Omental fat pad (tissue), 4 donors: ENCODE measurements around the gene SDK1. TPM values are rescaled to one million over a fixed set of nuclear protein-coding genes. Genes with fewer than 3 reads are reported as not detected.

Experiments used
- ATAC-seq: fragments of 150-250 bp; one replicate; pipeline ENCODE4 v1.9.1; 2016; ENCODE audit warnings: mild to moderate bottlenecking, moderate library complexity; ENCODE audit not compliant: low FRiP score
- DNase-seq: peaks from one replicate; pipeline ENCODE4 v3.0.0-alpha.2; 2019; ENCODE audit warnings: low spot score
- total RNA-seq, 4 donors: library from RNA; depleted of rRNA; stranded (reverse); fragments of >200 nt; gene quantifications; one replicate each; pipeline ENCODE4 v1.1.0, GENCODE V29; 2016
- TF ChIP-seq, protein P1 (sequence below), 3 donors: fragments of 450-650 bp; IDR thresholded peaks; one replicate each; pipeline ENCODE4 v1.5.1; 2016 to 2017; ENCODE audit warnings: antibody characterized with exemption in 3 of 3, mild to moderate bottlenecking in 3 of 3, moderate library complexity in 2 of 3

SDK1 gene
- total RNA-seq, 4 donors from 2014 or later: 2.5 to 14.7 (median 5.4) TPM

DNA sequence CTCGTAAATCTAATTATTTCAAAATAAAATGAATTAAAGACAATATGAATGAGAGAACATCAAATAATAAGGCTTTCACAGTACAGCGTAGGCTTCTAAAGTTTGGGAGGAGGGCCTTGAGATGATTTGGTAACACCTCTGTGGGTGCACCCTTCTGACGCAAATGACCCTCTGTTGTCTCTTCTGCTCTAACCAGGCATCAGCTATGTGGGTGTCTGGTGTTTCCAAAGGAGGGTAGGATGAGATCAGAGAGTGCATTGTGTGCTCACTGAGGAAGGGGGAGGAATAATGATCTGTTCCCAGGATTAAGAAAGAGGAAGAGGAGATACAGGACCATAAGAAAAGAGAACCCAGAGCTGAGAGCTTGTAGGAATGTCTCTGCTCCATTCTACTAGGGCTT is 420.4 kb downstream of the SDK1 start:
- TF ChIP-seq, protein P1, sequence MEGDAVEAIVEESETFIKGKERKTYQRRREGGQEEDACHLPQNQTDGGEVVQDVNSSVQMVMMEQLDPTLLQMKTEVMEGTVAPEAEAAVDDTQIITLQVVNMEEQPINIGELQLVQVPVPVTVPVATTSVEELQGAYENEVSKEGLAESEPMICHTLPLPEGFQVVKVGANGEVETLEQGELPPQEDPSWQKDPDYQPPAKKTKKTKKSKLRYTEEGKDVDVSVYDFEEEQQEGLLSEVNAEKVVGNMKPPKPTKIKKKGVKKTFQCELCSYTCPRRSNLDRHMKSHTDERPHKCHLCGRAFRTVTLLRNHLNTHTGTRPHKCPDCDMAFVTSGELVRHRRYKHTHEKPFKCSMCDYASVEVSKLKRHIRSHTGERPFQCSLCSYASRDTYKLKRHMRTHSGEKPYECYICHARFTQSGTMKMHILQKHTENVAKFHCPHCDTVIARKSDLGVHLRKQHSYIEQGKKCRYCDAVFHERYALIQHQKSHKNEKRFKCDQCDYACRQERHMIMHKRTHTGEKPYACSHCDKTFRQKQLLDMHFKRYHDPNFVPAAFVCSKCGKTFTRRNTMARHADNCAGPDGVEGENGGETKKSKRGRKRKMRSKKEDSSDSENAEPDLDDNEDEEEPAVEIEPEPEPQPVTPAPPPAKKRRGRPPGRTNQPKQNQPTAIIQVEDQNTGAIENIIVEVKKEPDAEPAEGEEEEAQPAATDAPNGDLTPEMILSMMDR (IDR thresholded peaks at IDR 0.05): no peak
- ATAC-seq (no peak), DNase-seq (no peak)

DNA sequence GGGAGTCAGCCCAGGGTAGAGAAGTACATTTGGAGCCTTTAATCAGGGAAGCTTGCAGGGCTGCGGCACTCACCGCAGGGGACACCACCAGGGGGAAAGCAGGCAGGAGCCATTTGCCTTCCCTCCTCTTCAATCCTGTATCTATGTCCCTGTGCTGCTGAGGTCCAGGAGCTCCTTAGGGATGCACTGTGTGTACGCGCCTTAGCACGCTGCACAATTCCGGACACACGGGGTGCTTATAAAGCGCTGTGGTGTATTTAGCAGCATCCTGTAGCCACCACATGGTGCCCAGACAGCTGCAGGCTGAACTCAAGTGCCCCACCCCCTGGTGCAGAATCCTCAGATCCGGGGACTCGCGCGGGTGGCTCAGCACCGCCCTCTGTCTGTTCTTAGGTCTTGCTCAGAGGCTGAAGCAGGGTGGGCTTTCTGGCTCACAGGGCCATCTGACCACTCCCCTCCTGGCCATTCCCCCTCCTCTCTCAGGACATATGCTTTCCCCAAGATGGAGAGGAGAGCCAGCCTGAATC is 421.4 kb downstream of the SDK1 start:
- DNase-seq (no peak), ATAC-seq (no peak)
- TF ChIP-seq, protein P1 (IDR thresholded peaks at IDR 0.05): no peak

DNA sequence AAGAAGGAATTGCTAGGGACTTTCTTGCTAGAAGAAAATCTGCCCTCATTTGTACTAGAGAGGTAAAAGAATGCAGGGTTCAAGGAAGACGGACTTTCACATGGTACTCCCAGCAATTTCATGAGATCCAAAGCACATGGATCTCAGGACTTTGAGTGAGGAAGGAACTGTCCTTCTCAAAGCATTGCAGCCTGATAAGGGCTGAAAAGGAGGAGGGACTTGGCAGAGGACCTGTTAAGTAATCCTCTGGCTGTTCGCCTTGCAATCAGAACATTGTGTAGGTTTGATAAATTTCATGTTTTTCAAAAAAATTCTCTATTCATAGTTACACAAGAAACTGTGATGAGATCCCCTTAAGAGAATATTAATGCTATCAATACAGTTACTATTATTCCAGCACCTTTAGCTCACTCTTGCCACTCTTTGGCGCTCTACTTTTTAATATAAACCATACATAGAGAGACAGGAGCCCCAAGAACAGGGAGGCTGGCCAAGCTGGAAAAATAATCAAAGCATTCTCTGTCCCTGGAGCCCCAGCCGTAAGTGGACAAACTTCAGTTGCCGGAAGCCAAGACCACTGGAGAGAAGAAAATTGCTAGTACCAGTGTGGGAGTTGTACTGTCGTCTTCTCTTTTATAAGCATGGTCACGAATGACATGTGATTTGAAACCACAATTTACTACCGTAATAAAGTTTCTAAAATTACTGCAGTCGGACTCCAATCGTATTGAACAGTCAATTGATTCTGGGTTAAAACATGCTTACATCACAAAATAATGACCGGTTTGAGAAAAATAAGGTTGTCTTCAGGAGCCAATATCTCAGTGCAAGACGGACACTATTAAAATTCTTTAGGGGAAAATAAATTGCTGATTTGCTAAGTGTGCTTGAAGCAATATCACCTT is 424.4 kb downstream of the SDK1 start:
- TF ChIP-seq, protein P1 (IDR thresholded peaks at IDR 0.05): no peak
- no peak for ATAC-seq
- DNase-seq: no peak

DNA sequence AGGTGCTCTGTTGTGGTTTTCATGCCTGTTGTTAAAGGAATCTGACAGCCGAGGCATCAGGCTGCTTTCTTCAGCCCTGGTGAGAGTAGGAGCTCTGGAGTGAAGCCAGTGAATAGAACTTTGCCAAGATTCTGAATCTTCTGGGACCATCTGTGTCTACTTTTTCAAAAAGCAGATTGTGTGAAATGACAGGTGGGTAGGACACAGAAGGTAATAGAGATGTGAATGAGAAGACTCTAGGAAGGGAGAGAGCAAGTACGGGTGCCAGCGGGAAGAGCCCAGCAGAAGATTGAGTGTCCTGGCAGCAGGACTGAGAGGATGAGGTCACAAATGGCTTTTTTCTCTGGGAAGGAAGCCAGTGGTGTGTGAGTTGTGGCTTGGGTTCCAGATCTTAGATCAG is 429.2 kb downstream of the SDK1 start:
- DNase-seq: no peak
- ATAC-seq: no peak
- TF ChIP-seq, protein P1 (IDR thresholded peaks at IDR 0.05): no peak

DNA sequence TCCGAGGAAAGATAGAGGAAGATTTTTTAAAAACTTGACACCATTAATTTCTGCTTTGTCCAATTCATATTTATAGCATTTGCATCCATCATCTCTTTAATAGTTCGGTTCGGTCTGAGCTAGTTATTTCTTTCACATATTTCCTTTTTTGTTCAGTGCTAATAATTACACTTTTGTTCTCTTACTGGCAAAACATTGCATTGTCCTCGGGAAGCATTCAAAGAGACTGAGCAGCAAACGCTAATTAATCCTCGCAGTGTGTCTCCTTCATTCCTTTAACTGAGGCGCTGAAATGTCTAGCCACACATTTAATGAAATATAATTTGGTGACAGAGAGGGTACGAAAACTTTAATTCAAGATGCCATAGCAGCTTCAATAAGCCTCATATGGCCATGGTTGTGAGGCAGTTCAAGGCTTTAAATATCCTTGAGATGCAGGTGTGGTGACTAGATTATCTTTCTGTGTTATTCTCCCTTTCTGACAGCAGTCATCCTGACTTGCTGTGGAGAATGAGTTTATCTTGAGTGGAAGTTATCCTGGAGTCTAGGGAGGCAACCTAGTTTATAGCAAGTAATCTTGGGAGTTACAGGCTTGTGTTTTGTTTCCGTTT is 431.4 kb downstream of the SDK1 start:
- TF ChIP-seq, protein P1 (IDR thresholded peaks at IDR 0.05): no peak
- ATAC-seq: no peak
- DNase-seq: no peak

DNA sequence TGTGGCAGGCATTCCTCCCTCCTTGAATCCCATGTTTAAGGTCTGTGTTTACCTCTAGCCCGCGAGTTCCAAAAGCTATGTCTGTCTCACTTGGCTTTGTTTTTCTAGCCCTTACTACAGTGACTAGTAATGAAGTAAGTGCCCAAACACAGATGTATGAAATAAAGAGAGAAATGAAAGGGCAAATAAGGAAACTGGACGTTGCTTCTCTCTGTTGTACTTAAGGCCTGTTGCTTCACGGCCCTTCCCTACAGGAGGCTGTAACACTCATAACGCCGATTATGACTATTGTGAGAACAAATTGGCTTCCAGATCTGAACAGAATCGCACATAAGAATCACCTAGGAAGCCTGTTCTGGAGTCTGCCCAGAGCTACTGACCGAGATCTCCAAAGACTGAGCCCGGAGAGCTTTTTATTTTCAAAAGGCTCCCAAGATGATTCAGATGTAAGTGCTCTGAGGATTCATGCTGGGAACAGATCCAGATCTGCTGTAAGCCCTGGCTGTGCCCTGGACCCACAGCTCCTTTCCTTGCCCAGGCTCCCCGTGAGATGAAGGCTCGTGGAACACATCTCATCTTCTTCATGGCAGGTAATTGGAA is 432.6 kb downstream of the SDK1 start:
- no peak for ATAC-seq
- TF ChIP-seq, protein P1 (IDR thresholded peaks at IDR 0.05): no peak
- DNase-seq: no peak
